Hematopoietic multipotent progenitor cell treated with erythropoietin and hydrocortisone succinate and interleukin-3 and kit ligand, for 15 days (in vitro differentiated cells): ENCODE results near the gene ROCK2.
A peak's percentile ranks its signal among the peaks of the same experiment; 100 is the strongest.

ENCODE experiments used
- DNase-seq: peaks from one replicate; pipeline ENCODE4 v3.0.0-alpha.2; 2015; ENCODE audit warnings: low spot score

Gene ROCK2

GRCh38 chr2:11310212-11310611 lies 34.2 kb downstream of the ROCK2 start:
- no peak for DNase-seq

GRCh38 chr2:11309706-11310105 lies 34.7 kb downstream of the ROCK2 start:
- no peak for DNase-seq

GRCh38 chr2:11307764-11308415 lies 36.5 kb downstream of the ROCK2 start:
- DNase-seq, result no peak

GRCh38 chr2:11305958-11306357 lies 38.5 kb downstream of the ROCK2 start:
- no peak for DNase-seq

- no peak for DNase-seq
These were observed 39.1 kb downstream of the ROCK2 start for GRCh38 chr2:11305338-11305737.

- DNase-seq, result no peak
These were observed 40.0 kb downstream of the ROCK2 start for GRCh38 chr2:11304476-11304875.

- no peak for DNase-seq
These were observed 41.0 kb downstream of the ROCK2 start for GRCh38 chr2:11303290-11304013.

GRCh38 chr2:11299439-11299838 lies 45.0 kb downstream of the ROCK2 start:
- DNase-seq, result no peak

- DNase-seq, result no peak
These were observed 45.8 kb downstream of the ROCK2 start for GRCh38 chr2:11298592-11298991.

- DNase-seq, result no peak
These were observed 48.0 kb downstream of the ROCK2 start for GRCh38 chr2:11296401-11296800.

- no peak for DNase-seq
These were observed 51.8 kb downstream of the ROCK2 start for GRCh38 chr2:11292464-11293255.

GRCh38 chr2:11290713-11291112 lies 53.7 kb downstream of the ROCK2 start:
- no peak for DNase-seq

- DNase-seq, result no peak
These were observed 54.2 kb downstream of the ROCK2 start for GRCh38 chr2:11290211-11290610.

GRCh38 chr2:11288431-11288830 lies 56.0 kb downstream of the ROCK2 start:
- DNase-seq, result no peak

- DNase-seq, result no peak
These were observed 57.7 kb downstream of the ROCK2 start for GRCh38 chr2:11286749-11287148.

- no peak for DNase-seq
These were observed 58.1 kb downstream of the ROCK2 start for GRCh38 chr2:11286323-11286722.

GRCh38 chr2:11285499-11285898 lies 58.9 kb downstream of the ROCK2 start:
- no peak for DNase-seq

- no peak for DNase-seq
These were observed 63.2 kb downstream of the ROCK2 start for GRCh38 chr2:11281186-11281585.

GRCh38 chr2:11280713-11281112 lies 63.7 kb downstream of the ROCK2 start:
- no peak for DNase-seq

GRCh38 chr2:11279398-11279797 lies 65.0 kb downstream of the ROCK2 start:
- DNase-seq, result peak; percentile 18

GRCh38 chr2:11278219-11278618 lies 66.2 kb downstream of the ROCK2 start:
- no peak for DNase-seq

GRCh38 chr2:11275910-11276309 lies 68.5 kb downstream of the ROCK2 start:
- no peak for DNase-seq

- DNase-seq, result no peak
These were observed 73.5 kb downstream of the ROCK2 start for GRCh38 chr2:11270891-11271290.
